Measurements from ENCODE around the gene PRDM10.

Gene PRDM10

DNA sequence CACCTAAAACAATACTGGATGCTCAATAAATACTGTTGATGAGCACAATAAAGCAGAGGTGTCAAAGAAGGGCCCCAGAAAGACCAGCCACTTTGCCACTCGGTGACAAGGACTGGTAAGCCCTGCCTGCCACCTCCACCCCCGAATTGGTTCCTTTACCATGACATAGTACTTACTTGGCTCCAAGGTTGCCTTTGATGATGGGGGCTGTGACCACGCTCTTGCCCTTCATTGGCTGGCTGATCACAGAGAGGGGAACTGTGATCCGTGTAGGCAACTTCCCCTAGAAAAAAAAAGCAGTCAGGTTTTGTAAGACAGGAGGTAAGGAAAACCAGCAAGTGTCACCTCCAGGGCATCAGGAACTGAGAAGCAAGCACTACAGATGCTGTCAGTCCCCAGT is 136.9 kb downstream of the PRDM10 start:
- DNase-seq (ENCODE audit: low read depth, low spot score): no peak

DNA sequence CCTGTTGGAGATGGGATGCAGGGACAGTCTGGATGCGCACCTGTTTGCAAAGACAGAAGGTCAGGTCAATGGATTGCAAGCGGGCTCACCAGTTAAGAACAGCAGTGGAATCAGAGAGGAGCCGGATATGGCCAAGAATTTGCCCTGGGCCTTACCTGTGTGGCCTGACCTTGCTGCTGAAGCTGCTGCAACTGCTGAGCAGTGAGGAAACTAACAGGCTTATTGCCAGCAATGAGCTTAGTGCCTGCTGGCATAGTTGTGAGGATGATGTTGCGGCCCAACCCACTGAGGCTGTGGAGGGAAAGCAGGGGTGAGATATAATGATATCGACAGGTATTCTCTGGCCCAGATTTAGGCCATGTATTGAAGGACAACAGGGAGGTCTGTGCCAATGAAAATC is 137.8 kb downstream of the PRDM10 start:
- ChIA-PET POLR2A (no interaction called here), CTCF (no interaction called here)
- DNase-seq (ENCODE audit: low read depth, low spot score): no peak
- H3K4me3 ChIP-seq (ENCODE audit: low read depth, low read length): no peak overlapping the region
- TF ChIP-seq, protein P1, sequence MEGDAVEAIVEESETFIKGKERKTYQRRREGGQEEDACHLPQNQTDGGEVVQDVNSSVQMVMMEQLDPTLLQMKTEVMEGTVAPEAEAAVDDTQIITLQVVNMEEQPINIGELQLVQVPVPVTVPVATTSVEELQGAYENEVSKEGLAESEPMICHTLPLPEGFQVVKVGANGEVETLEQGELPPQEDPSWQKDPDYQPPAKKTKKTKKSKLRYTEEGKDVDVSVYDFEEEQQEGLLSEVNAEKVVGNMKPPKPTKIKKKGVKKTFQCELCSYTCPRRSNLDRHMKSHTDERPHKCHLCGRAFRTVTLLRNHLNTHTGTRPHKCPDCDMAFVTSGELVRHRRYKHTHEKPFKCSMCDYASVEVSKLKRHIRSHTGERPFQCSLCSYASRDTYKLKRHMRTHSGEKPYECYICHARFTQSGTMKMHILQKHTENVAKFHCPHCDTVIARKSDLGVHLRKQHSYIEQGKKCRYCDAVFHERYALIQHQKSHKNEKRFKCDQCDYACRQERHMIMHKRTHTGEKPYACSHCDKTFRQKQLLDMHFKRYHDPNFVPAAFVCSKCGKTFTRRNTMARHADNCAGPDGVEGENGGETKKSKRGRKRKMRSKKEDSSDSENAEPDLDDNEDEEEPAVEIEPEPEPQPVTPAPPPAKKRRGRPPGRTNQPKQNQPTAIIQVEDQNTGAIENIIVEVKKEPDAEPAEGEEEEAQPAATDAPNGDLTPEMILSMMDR (IDR thresholded peaks at IDR 0.05; ENCODE audit: insufficient read depth, low read length, missing control alignments): no peak

More for the DNA sequence above, 136.9 kb downstream of the PRDM10 start:
- CTCF ChIA-PET: no interaction called here
- TF ChIP-seq, protein P1 (IDR thresholded peaks at IDR 0.05; ENCODE audit: insufficient read depth, low read length, missing control alignments): no peak
- H3K4me3 ChIP-seq (ENCODE audit: low read depth, low read length): no peak overlapping the region
- POLR2A ChIA-PET: no interaction called here

DNA sequence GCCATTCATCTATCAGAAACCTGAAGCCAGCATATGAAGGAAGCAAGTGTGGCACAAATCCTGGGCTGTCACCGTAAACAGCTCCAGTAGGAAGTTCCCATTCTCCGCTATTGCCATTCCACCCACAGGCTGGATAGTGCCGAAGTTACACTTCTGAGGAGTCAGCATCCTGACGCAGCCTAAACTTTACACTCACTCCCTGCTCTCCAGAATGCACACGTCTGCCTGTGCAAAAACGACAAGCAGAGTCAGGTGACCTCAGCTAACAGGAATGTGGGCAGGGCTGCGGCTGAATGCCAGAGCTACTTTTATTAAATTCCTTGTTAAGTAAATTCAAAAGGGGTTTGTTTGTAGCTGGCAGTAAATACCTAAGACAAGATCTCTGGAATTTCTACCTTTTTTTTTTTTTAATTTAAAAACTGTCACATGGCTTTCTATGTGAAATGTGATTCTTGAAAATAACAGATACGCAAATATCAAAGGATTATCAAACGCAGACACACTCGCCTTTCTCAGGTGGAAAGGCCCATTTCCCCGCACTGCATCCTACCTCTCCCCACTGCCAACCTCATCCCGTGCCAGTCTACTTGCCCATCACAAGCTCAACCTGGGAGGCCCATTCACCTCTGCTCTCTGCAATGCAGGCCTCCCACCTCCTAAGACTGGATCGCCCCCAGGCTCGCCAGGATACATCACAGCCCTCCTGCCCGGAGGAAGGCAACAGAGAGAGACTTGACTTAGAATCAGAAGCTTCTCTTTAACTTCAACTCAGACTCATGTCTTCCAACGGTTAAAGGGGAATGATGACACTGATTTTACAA is 140.7 kb downstream of the PRDM10 start:
- TF ChIP-seq, protein P1 (IDR thresholded peaks at IDR 0.05; ENCODE audit: insufficient read depth, low read length, missing control alignments): no peak
- DNase-seq (ENCODE audit: low read depth, low spot score): peak; percentile 83
- CTCF ChIA-PET: interaction anchor here (1.0 to 1.8 kb wide), 4 partner anchors 8 to 270 kb away, joined by 3 to 9 read pairs (median 4); no protein-coding TSS in a partner anchor
- H3K4me3 ChIP-seq (ENCODE audit: low read depth, low read length): no peak overlapping the region
- POLR2A ChIA-PET: no interaction called here

DNA sequence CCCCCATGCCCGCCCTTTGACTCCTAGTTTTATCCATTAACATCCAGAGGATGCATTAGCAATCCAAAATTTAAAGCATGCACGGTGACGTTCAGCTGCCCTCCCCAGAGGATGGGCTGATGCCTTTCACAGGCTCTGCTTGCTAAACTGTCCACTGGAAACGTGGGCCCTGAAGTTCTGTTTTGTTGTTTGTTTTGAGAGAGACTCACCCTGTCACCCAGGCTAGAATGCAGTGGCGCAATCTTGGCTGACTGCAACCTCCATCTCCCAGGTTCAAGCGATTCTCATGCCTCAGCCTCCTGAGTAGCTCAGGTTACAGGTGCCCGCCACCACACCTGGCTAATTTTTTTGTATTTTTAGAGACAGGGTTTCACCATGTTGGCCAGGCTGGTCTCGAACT is 146.6 kb downstream of the PRDM10 start:
- POLR2A ChIA-PET: no interaction called here
- CTCF ChIA-PET: no interaction called here
- H3K4me3 ChIP-seq (ENCODE audit: low read depth, low read length): no peak overlapping the region
- TF ChIP-seq, protein P1 (IDR thresholded peaks at IDR 0.05; ENCODE audit: insufficient read depth, low read length, missing control alignments): no peak
- DNase-seq (ENCODE audit: low read depth, low spot score): no peak

DNA sequence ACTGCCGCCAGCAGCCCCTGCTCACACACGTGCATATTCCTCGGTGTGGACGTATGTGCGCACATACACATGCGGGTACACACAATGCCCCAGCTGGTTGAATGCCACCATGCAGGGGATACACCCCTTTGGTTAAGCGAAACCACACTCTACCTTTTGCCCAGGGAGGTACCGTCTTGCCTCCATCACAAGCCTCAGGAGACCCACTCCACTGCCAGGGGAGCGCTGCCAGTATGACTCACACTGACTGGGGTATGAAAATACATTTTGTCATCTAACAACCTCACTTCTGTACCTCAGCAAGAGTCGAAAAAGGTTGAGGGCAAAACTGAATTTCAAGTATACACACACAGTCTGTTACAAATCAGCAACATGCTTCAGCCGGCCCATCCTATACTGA is 147.5 kb downstream of the PRDM10 start:
- POLR2A ChIA-PET: no interaction called here
- TF ChIP-seq, protein P1 (IDR thresholded peaks at IDR 0.05; ENCODE audit: insufficient read depth, low read length, missing control alignments): no peak
- no peak for DNase-seq (ENCODE audit: low read depth, low spot score)
- CTCF ChIA-PET: no interaction called here
- H3K4me3 ChIP-seq (ENCODE audit: low read depth, low read length): no peak overlapping the region

DNA sequence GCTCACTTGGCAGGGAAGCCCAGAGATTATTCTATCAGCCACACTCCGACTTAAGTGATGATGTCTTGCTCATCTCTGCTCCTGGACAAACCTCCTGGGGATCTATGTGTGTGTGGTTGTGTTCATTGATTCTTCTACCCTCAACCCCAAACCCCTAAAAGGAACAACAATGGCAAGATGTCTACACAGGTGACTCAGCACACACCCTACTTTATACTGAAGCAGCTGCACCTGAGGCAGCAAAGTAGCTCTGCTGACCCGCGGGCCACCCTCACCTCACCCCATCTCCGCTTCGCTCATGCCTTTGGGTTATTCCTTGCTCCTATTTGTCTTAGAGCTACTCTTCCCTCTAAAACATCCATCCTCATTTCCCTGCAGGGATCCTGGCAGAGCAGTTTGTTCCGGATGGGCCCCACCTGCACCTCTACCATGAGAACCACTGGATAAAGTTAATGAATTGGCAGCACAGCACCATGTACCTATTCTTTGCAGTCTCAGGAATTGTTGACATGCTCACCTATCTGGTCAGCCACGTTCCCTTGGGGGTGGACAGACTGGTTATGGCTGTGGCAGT is 148.3 kb downstream of the PRDM10 start:
- no peak for DNase-seq (ENCODE audit: low read depth, low spot score)
- CTCF ChIA-PET: no interaction called here
- H3K4me3 ChIP-seq (ENCODE audit: low read depth, low read length): no peak overlapping the region
- POLR2A ChIA-PET: no interaction called here
- TF ChIP-seq, protein P1 (IDR thresholded peaks at IDR 0.05; ENCODE audit: insufficient read depth, low read length, missing control alignments): no peak

Data from AG04449 (cell line).